Thoracic aorta (tissue), 2 donors: Measurements from ENCODE around the gene VKORC1. TPM values are rescaled to one million over a fixed set of nuclear protein-coding genes. Genes with fewer than 3 reads are reported as not detected.

Source experiments
- ATAC-seq: fragments of 150-250 bp; one replicate; pipeline ENCODE4 v1.8.0; 2017; ENCODE audit warnings: low read depth; ENCODE audit not compliant: insufficient number of reproducible peaks, low FRiP score
- DNase-seq: peaks from one replicate; pipeline ENCODE4 v3.0.0-alpha.2; 2020; ENCODE audit warnings: low spot score
- H3K27ac ChIP-seq, 2 donors: fragments of 200-600 bp; sonication (generic); 1 replicate in 1 of 2; 2 replicates in 1 of 2; pipeline ENCODE4 v1.5.1; 2016; ENCODE audit warnings: mild to moderate bottlenecking in 2 of 2, moderate library complexity in 2 of 2
- H3K27me3 ChIP-seq: fragments of 200-600 bp; sonication (generic); replicated peaks from 2 replicates; pipeline ENCODE4 v1.6.0; 2016; ENCODE audit warnings: mild to moderate bottlenecking; ENCODE audit not compliant: insufficient read depth
- H3K36me3 ChIP-seq: fragments of 200-600 bp; sonication (generic); one replicate; pipeline ENCODE4 v1.5.1; 2016
- H3K4me1 ChIP-seq, 2 donors: fragments of 200-600 bp; sonication (generic); 1 replicate in 1 of 2; 2 replicates in 1 of 2; pipeline versions ENCODE4 v1.5.1 to v1.6.0; 2016; ENCODE audit warnings: low read depth in 2 of 2, mild to moderate bottlenecking in 1 of 2; ENCODE audit not compliant: control insufficient read depth in 1 of 2
- H3K4me3 ChIP-seq: fragments of 200-600 bp; sonication (generic); 2 replicates; pipeline ENCODE4 v1.5.1; 2016; ENCODE audit warnings: mild to moderate bottlenecking
- H3K9me3 ChIP-seq: fragments of 200-600 bp; sonication (generic); 2 replicates; pipeline ENCODE4 v1.5.1; 2016
- CTCF ChIP-seq: fragments of 200-600 bp; sonication (generic); IDR thresholded peaks from one replicate; pipeline ENCODE4 v1.5.1; 2019; ENCODE audit warnings: antibody characterized with exemption
- total RNA-seq, 2 donors: library from RNA; depleted of rRNA; stranded (reverse); fragments of >200 nt; gene quantifications; one replicate each; pipeline versions ENCODE4 v1.1.0 to v1.2.3, GENCODE V29; 2016

The VKORC1 gene
- total RNA-seq, 2 donors from 2014 or later: 88.7 to 187 TPM

DNA sequence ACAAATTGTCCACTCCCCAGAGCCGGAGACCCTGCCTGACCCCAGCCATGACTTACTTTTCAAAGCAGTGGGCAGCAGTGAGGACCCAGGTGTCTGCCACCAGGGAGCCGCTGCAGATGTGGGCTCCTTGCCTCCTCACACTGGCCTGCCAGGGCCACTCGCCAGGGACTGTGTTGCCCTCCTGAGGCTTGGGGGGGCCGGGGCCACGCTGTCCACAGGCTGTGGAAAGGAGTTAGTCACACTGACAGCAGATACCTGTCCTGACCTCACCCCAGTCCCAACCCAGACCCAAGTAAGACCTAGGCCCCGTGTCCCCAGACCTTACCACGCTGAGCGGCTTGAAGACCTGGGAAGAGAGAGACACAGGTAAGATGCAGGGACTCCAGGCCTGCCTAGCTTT lies 7.1 kb downstream of the VKORC1 start:
- H3K36me3 ChIP-seq: peaks cover 31% of the 10 kb centered on the region
- no peaks in the 10 kb centered on the region for H3K4me1 ChIP-seq
- H3K27ac ChIP-seq: no peak overlapping the region
- H3K4me3 ChIP-seq: no peak overlapping the region
- no peaks in the 10 kb centered on the region for H3K27me3 ChIP-seq
- DNase-seq (no peak), ATAC-seq (no peak)
- no peak for TF ChIP-seq CTCF
- no peaks in the 10 kb centered on the region for H3K9me3 ChIP-seq

DNA sequence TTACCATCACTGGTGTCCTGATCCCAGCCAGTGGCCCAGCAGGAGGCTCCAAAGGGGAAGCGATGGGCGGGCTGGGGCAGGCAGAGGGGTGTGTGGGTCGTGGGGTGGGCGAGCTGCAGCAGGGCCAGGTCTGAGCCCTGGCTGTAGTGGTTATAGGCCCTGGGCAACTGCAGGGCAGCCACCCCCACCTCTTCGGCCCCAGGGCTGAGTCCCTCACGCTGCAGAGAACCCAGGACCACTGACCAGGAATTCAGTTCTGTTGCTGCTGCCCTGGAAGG lies 8.0 kb downstream of the VKORC1 start:
- no peak for TF ChIP-seq CTCF
- DNase-seq (no peak), ATAC-seq (no peak)
- H3K27ac ChIP-seq: no peak overlapping the region
- H3K9me3 ChIP-seq: no peaks in the 10 kb centered on the region
- H3K4me3 ChIP-seq: no peak overlapping the region
- peaks cover 36% of the 10 kb centered on the region for H3K36me3 ChIP-seq
- H3K27me3 ChIP-seq: no peaks in the 10 kb centered on the region
- H3K4me1 ChIP-seq: peaks cover 0 to 6% of the 10 kb centered on the region in 2 donors

- H3K4me1 ChIP-seq: peaks cover 0 to 7% of the 10 kb centered on the region in 2 donors
- no peak for TF ChIP-seq CTCF
- no peak for DNase-seq
- H3K27ac ChIP-seq: no peak overlapping the region
- H3K36me3 ChIP-seq: peaks cover 37% of the 10 kb centered on the region
- no peaks in the 10 kb centered on the region for H3K9me3 ChIP-seq
- H3K27me3 ChIP-seq: no peaks in the 10 kb centered on the region
- H3K4me3 ChIP-seq: no peak overlapping the region
- ATAC-seq: no peak
These were observed 8.5 kb downstream of the VKORC1 start for GRCh38 chr16:31085873-31086628.

- no peak for ATAC-seq
- H3K36me3 ChIP-seq: peaks cover 37% of the 10 kb centered on the region
These were observed 9.2 kb downstream of the VKORC1 start for GRCh38 chr16:31085411-31085810.

More at GRCh38 chr16:31085411-31085810, 9.2 kb downstream of the VKORC1 start:
- TF ChIP-seq CTCF: no peak
- Histone ChIP-seq H3K9me3 (no peaks in the 10 kb centered on the region), H3K27ac (no peak overlapping the region), H3K4me3 (no peak overlapping the region), H3K4me1 (peaks cover 0 to 7% of the 10 kb centered on the region in 2 donors), H3K27me3 (no peaks in the 10 kb centered on the region)
- no peak for DNase-seq
